ENCODE results near the gene FITM1.

FITM1 gene

DNA sequence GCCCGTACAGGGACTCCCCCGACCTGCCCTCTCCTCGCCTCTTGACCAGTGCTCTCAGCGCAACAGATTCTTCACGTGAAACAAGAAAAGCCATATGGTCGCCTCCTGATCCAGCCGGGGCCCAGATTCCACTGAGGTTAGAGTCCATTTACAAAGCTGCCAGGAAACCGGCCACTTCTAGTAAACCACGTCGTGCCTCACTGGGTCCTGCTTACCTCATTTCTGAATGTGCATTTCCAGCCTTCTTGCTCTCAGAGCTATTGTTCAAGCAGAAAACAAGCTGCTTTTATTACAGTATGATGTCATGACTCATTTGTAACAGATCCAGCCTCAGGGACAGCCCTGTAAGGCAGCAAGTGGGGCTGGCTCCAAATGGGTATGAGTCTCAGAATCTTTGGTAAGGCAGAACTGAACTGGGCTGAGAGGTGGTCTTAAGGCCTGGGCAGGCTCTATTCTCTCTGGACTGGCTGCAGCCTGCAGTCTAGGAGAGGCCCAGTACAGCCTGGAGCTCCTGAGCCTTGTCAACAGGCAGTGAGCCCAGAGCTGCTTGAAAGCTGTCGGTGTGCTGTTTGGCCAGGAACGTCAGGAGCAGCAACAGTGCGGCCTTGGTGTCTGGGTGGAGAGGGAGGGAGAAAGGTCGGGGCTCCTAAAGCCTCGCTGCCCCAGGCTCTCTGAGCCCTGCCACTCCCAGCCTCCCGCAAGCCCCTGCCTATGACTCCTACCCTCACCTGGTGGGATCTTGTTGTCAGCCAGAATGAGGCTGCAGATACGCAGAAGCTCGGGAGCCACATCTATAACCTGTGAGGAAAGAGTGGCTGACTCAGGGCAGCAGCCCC is 49.7 kb downstream of the FITM1 start (continued):
- no peak for TF ChIP-seq ZNF664 (tag by site-specific recombination; IDR thresholded peaks at IDR 0.05)
- TF ChIP-seq ZNF791 (tag by site-specific recombination; IDR thresholded peaks at IDR 0.05): no peak
- no peak for TF ChIP-seq YY2 (tag by site-specific recombination; IDR thresholded peaks at IDR 0.05)
- no peak for TF ChIP-seq PRDM1 (tag by site-specific recombination; IDR thresholded peaks at IDR 0.05)
- no peak; the same call in 1 of the 2 replicates for TF ChIP-seq ZNF394 (tag by site-specific recombination; IDR thresholded peaks at IDR 0.05; ENCODE audit: borderline replicate concordance)
- no peak for TF ChIP-seq OVOL3 (tag by site-specific recombination; IDR thresholded peaks at IDR 0.05)
- TF ChIP-seq ZNF768 (tag by site-specific recombination; IDR thresholded peaks at IDR 0.05): no peak
- TF ChIP-seq ZNF214 (tag by site-specific recombination; IDR thresholded peaks at IDR 0.05; ENCODE audit: borderline replicate concordance): no peak
- TF ChIP-seq, protein P1, sequence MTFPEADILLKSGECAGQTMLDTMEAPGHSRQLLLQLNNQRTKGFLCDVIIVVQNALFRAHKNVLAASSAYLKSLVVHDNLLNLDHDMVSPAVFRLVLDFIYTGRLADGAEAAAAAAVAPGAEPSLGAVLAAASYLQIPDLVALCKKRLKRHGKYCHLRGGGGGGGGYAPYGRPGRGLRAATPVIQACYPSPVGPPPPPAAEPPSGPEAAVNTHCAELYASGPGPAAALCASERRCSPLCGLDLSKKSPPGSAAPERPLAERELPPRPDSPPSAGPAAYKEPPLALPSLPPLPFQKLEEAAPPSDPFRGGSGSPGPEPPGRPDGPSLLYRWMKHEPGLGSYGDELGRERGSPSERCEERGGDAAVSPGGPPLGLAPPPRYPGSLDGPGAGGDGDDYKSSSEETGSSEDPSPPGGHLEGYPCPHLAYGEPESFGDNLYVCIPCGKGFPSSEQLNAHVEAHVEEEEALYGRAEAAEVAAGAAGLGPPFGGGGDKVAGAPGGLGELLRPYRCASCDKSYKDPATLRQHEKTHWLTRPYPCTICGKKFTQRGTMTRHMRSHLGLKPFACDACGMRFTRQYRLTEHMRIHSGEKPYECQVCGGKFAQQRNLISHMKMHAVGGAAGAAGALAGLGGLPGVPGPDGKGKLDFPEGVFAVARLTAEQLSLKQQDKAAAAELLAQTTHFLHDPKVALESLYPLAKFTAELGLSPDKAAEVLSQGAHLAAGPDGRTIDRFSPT (tag by site-specific recombination; IDR thresholded peaks at IDR 0.05): no peak
- 0 out of 2 replicates have a peak, but pooled peaks have one; percentile 39 for TF ChIP-seq ZNF24 (tag by site-specific recombination; IDR thresholded peaks at IDR 0.05)
- TF ChIP-seq, protein P2, sequence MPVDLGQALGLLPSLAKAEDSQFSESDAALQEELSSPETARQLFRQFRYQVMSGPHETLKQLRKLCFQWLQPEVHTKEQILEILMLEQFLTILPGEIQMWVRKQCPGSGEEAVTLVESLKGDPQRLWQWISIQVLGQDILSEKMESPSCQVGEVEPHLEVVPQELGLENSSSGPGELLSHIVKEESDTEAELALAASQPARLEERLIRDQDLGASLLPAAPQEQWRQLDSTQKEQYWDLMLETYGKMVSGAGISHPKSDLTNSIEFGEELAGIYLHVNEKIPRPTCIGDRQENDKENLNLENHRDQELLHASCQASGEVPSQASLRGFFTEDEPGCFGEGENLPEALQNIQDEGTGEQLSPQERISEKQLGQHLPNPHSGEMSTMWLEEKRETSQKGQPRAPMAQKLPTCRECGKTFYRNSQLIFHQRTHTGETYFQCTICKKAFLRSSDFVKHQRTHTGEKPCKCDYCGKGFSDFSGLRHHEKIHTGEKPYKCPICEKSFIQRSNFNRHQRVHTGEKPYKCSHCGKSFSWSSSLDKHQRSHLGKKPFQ (tag by site-specific recombination; IDR thresholded peaks at IDR 0.05): no peak
- TF ChIP-seq ZNF174 (tag by site-specific recombination; IDR thresholded peaks at IDR 0.05): no peak
- TF ChIP-seq ZNF19 (tag by site-specific recombination; IDR thresholded peaks at IDR 0.05; ENCODE audit: low read depth): no peak
- TF ChIP-seq, protein P3, sequence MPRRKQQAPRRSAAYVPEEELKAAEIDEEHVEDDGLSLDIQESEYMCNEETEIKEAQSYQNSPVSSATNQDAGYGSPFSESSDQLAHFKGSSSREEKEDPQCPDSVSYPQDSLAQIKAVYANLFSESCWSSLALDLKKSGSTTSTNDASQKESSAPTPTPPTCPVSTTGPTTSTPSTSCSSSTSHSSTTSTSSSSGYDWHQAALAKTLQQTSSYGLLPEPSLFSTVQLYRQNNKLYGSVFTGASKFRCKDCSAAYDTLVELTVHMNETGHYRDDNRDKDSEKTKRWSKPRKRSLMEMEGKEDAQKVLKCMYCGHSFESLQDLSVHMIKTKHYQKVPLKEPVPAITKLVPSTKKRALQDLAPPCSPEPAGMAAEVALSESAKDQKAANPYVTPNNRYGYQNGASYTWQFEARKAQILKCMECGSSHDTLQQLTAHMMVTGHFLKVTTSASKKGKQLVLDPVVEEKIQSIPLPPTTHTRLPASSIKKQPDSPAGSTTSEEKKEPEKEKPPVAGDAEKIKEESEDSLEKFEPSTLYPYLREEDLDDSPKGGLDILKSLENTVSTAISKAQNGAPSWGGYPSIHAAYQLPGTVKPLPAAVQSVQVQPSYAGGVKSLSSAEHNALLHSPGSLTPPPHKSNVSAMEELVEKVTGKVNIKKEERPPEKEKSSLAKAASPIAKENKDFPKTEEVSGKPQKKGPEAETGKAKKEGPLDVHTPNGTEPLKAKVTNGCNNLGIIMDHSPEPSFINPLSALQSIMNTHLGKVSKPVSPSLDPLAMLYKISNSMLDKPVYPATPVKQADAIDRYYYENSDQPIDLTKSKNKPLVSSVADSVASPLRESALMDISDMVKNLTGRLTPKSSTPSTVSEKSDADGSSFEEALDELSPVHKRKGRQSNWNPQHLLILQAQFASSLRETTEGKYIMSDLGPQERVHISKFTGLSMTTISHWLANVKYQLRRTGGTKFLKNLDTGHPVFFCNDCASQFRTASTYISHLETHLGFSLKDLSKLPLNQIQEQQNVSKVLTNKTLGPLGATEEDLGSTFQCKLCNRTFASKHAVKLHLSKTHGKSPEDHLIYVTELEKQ (tag by site-specific recombination; IDR thresholded peaks at IDR 0.05; ENCODE audit: borderline replicate concordance): no peak
- no peak for TF ChIP-seq ZFP3 (tag by site-specific recombination; IDR thresholded peaks at IDR 0.05; ENCODE audit: low read depth)
- TF ChIP-seq ZNF335 (tag by site-specific recombination; conservative IDR thresholded peaks at IDR 0.05): peak; percentile 38
- no peak for TF ChIP-seq ZNF521 (tag by site-specific recombination; IDR thresholded peaks at IDR 0.05)
- TF ChIP-seq, protein P4, sequence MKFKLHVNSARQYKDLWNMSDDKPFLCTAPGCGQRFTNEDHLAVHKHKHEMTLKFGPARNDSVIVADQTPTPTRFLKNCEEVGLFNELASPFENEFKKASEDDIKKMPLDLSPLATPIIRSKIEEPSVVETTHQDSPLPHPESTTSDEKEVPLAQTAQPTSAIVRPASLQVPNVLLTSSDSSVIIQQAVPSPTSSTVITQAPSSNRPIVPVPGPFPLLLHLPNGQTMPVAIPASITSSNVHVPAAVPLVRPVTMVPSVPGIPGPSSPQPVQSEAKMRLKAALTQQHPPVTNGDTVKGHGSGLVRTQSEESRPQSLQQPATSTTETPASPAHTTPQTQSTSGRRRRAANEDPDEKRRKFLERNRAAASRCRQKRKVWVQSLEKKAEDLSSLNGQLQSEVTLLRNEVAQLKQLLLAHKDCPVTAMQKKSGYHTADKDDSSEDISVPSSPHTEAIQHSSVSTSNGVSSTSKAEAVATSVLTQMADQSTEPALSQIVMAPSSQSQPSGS (tag by site-specific recombination; IDR thresholded peaks at IDR 0.05; ENCODE audit: low read depth): peak; percentile 98
- TF ChIP-seq ZNF544 (tag by site-specific recombination; IDR thresholded peaks at IDR 0.05): no peak
- TF ChIP-seq ZNF555 (tag by site-specific recombination; conservative IDR thresholded peaks at IDR 0.05): no peak
- TF ChIP-seq ZNF350 (tag by site-specific recombination; IDR thresholded peaks at IDR 0.05): no peak
- no peak for TF ChIP-seq ZNF510 (tag by site-specific recombination; IDR thresholded peaks at IDR 0.05; ENCODE audit: insufficient replicate concordance)
- TF ChIP-seq SCRT2 (tag by site-specific recombination; IDR thresholded peaks at IDR 0.05): peak; percentile 69; the same call in 1 of the 2 replicates
- TF ChIP-seq, protein P5, sequence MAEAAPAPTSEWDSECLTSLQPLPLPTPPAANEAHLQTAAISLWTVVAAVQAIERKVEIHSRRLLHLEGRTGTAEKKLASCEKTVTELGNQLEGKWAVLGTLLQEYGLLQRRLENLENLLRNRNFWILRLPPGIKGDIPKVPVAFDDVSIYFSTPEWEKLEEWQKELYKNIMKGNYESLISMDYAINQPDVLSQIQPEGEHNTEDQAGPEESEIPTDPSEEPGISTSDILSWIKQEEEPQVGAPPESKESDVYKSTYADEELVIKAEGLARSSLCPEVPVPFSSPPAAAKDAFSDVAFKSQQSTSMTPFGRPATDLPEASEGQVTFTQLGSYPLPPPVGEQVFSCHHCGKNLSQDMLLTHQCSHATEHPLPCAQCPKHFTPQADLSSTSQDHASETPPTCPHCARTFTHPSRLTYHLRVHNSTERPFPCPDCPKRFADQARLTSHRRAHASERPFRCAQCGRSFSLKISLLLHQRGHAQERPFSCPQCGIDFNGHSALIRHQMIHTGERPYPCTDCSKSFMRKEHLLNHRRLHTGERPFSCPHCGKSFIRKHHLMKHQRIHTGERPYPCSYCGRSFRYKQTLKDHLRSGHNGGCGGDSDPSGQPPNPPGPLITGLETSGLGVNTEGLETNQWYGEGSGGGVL (tag by site-specific recombination; IDR thresholded peaks at IDR 0.05): no peak
- TF ChIP-seq ZNF223 (tag by site-specific recombination; IDR thresholded peaks at IDR 0.05): no peak
- no peak; the same call in 1 of the 2 replicates for TF ChIP-seq ZNF76 (tag by site-specific recombination; IDR thresholded peaks at IDR 0.05; ENCODE audit: borderline replicate concordance, low read depth)
- peak; percentile 89 for TF ChIP-seq ZBTB17 (tag by site-specific recombination; IDR thresholded peaks at IDR 0.05)
- peak; percentile 99 for TF ChIP-seq ZNF629 (tag by site-specific recombination; IDR thresholded peaks at IDR 0.05)
- no peak for TF ChIP-seq GLI4 (tag by site-specific recombination; IDR thresholded peaks at IDR 0.05)

Measured in HEK293 (cell line).